ENCODE data around the gene HMX2. TPM values are rescaled to one million over a fixed set of nuclear protein-coding genes. Genes with fewer than 3 reads are reported as not detected.

The HMX2 gene
- total RNA-seq, 2 experiments from 2014 or later = not detected

DNA sequence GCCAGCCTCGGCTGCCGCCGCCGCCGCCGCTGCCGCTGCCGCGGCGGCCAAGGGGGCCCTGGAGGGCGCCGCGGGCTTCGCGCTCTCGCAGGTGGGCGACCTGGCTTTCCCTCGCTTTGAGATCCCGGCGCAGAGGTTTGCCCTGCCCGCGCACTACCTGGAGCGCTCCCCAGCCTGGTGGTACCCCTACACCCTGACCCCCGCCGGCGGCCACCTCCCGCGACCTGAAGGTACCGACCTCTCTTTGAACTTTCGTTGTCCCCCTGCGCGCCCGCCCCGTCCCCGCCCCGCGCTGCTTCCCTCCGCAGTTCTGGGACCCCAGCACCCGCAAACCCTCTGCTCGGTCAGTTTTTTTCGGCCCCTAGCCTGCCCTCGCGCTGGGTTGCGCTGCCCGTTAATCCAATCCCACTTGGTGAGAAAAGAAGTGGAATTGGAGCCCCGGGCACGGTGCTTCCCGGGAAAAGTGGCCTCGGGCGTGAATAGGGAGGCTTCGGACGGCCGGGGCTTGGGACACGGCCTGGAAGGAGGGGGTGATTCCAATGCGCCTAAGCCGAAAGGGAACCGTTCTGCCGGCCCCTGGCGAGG is 11.6 kb upstream of the HMX2 start:
- H3K36me3 Mint-ChIP-seq (ENCODE audit: low read depth) = no peaks in the 10 kb centered on the region
- H3K4me1 Mint-ChIP-seq (ENCODE audit: low read depth) = peaks cover 56% of the 10 kb centered on the region
- ATAC-seq (ENCODE audit: poor library complexity) (no peak), DNase-seq (no peak)
- POLR2A ChIA-PET = no interaction called here
- CTCF ChIA-PET = no interaction called here
- peaks cover 64% of the 10 kb centered on the region for H3K4me1 ChIP-seq (ENCODE audit: insufficient read depth, low read length)
- H3K27ac Mint-ChIP-seq = no peak overlapping the region
- H3K36me3 ChIP-seq (ENCODE audit: insufficient read depth, low read length) = no peaks in the 10 kb centered on the region
- no peak overlapping the region for H3K4me3 ChIP-seq (ENCODE audit: low read length)
- peaks cover 82 to 92% of the 10 kb centered on the region in 2 experiments for H3K27me3 ChIP-seq (ENCODE audit: control insufficient read depth in 1 of 2, insufficient read depth in 2 of 2, low read length in 2 of 2)
- peak overlapping the region; percentile 89 for H3K4me3 Mint-ChIP-seq
- intact Hi-C loops (cut with DNase I, micrococcal nuclease) = no loop called here
- H3K9me3 ChIP-seq (ENCODE audit: control insufficient read depth in 1 of 2, insufficient read depth in 1 of 2, low read length in 2 of 2) = peaks cover 0 to 41% of the 10 kb centered on the region in 2 experiments
- H3K27me3 Mint-ChIP-seq = peaks cover 90% of the 10 kb centered on the region
- TF ChIP-seq, protein P1, sequence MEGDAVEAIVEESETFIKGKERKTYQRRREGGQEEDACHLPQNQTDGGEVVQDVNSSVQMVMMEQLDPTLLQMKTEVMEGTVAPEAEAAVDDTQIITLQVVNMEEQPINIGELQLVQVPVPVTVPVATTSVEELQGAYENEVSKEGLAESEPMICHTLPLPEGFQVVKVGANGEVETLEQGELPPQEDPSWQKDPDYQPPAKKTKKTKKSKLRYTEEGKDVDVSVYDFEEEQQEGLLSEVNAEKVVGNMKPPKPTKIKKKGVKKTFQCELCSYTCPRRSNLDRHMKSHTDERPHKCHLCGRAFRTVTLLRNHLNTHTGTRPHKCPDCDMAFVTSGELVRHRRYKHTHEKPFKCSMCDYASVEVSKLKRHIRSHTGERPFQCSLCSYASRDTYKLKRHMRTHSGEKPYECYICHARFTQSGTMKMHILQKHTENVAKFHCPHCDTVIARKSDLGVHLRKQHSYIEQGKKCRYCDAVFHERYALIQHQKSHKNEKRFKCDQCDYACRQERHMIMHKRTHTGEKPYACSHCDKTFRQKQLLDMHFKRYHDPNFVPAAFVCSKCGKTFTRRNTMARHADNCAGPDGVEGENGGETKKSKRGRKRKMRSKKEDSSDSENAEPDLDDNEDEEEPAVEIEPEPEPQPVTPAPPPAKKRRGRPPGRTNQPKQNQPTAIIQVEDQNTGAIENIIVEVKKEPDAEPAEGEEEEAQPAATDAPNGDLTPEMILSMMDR (IDR thresholded peaks at IDR 0.05) = no peak
- H3K9me3 Mint-ChIP-seq = no peaks in the 10 kb centered on the region
- H3K27ac ChIP-seq (ENCODE audit: low read depth in 1 of 2, low read length in 2 of 2) = no peak overlapping the region

DNA sequence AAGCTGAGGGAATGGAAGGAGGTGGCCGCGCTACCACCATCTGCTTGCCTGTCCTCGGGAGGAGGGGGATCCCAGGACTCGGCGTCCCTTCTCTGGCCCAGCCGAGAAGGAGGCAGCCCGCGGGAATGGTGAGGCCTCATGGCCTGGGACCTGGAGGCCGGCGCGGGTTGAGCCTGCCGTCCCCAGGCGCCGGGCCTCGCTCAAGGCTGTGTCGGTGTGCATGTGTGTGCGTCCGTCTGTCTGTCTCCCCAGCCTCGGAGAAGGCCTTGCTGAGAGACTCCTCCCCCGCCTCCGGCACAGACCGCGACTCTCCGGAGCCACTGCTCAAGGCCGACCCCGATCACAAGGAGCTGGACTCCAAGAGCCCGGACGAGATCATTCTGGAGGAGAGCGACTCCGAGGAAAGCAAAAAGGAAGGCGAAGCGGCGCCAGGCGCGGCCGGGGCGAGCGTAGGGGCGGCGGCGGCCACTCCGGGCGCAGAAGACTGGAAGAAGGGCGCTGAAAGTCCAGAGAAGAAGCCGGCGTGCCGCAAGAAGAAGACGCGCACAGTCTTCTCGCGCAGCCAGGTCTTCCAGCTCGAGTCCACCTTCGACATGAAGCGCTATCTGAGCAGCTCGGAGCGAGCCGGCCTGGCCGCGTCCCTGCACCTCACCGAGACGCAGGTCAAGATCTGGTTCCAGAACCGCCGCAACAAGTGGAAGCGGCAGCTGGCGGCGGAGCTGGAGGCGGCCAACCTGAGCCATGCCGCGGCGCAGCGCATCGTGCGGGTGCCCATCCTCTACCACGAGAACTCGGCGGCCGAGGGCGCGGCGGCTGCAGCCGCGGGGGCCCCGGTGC is 10.9 kb upstream of the HMX2 start:
- Mint-ChIP-seq H3K9me3 (no peaks in the 10 kb centered on the region), H3K36me3 (ENCODE audit: low read depth) (no peaks in the 10 kb centered on the region), H3K27me3 (peaks cover 91% of the 10 kb centered on the region), H3K27ac (peak overlapping the region; percentile 49), H3K4me1 (ENCODE audit: low read depth) (peaks cover 63% of the 10 kb centered on the region), H3K4me3 (peak overlapping the region; percentile 89)
- ATAC-seq (ENCODE audit: poor library complexity) = no peak
- Histone ChIP-seq H3K9me3 (ENCODE audit: control insufficient read depth in 1 of 2, insufficient read depth in 1 of 2, low read length in 2 of 2) (peaks cover 0 to 43% of the 10 kb centered on the region in 2 experiments), H3K36me3 (ENCODE audit: insufficient read depth, low read length) (no peaks in the 10 kb centered on the region), H3K4me1 (ENCODE audit: insufficient read depth, low read length) (peaks cover 65% of the 10 kb centered on the region), H3K27ac (ENCODE audit: low read depth in 1 of 2, low read length in 2 of 2) (no peak overlapping the region), H3K4me3 (ENCODE audit: low read length) (peak overlapping the region; percentile 7), H3K27me3 (ENCODE audit: control insufficient read depth in 1 of 2, insufficient read depth in 2 of 2, low read length in 2 of 2) (peaks cover 84 to 96% of the 10 kb centered on the region in 2 experiments)
- CTCF ChIA-PET = no interaction called here
- peak in 3 of 14 experiments; percentile 21 to 43 (median 40) for DNase-seq
- TF ChIP-seq, protein P1 (IDR thresholded peaks at IDR 0.05) = no peak
- POLR2A ChIA-PET = no interaction called here
- intact Hi-C loops (cut with DNase I, micrococcal nuclease) = no loop called here

DNA sequence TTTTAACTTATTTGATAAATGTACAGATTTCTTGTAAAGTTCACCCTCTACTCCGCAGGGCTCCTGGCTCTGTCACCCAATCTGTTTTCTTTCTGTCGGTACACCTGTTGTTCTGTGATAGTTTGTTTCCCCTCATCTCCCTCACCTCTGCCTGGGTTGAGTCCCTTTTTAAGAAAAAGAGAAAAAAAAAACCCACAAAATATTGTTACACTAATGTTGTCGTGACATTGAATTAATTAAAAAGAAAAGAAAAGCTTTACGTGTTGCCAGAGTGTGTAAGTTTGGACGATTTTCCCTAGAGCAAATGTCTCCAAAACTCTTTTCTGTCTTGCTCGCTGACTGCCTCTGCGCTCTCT is 8.8 kb upstream of the HMX2 start:
- Mint-ChIP-seq H3K27me3 (peaks cover 90% of the 10 kb centered on the region), H3K27ac (no peak overlapping the region), H3K36me3 (ENCODE audit: low read depth) (no peaks in the 10 kb centered on the region), H3K4me3 (peak overlapping the region; percentile 30), H3K9me3 (no peaks in the 10 kb centered on the region), H3K4me1 (ENCODE audit: low read depth) (peaks cover 65% of the 10 kb centered on the region)
- DNase-seq (no peak), ATAC-seq (ENCODE audit: poor library complexity) (no peak)
- Histone ChIP-seq H3K4me1 (ENCODE audit: insufficient read depth, low read length) (peaks cover 70% of the 10 kb centered on the region), H3K4me3 (ENCODE audit: low read length) (no peak overlapping the region), H3K36me3 (ENCODE audit: insufficient read depth, low read length) (no peaks in the 10 kb centered on the region), H3K27ac (ENCODE audit: low read depth in 1 of 2, low read length in 2 of 2) (no peak overlapping the region), H3K9me3 (ENCODE audit: control insufficient read depth in 1 of 2, insufficient read depth in 1 of 2, low read length in 2 of 2) (peaks cover 0 to 54% of the 10 kb centered on the region in 2 experiments), H3K27me3 (ENCODE audit: control insufficient read depth in 1 of 2, insufficient read depth in 2 of 2, low read length in 2 of 2) (peaks cover 88 to 97% of the 10 kb centered on the region in 2 experiments)
- TF ChIP-seq, protein P1 (IDR thresholded peaks at IDR 0.05) = no peak
- intact Hi-C loops (cut with DNase I, micrococcal nuclease) = no loop called here
- POLR2A ChIA-PET = interaction anchor here (2.0 to 4.0 kb wide), 2 partner anchors 11 to 15 kb away, joined by 9 to 23 read pairs; partner anchors contain the start of gene BUB3
- CTCF ChIA-PET = no interaction called here
